HepG2 (cell line): ENCODE measurements around the gene INSYN2B. TPM values are rescaled to one million over a fixed set of nuclear protein-coding genes. Genes with fewer than 3 reads are reported as not detected.

Experiments used
- ATAC-seq: fragments of 200-7000 bp; cut with Tn5 transposase; 3 replicates; pipeline ENCODE4 v1.9.1; 2020; ENCODE audit warnings: mild to moderate bottlenecking, moderate library complexity
- BruUV-seq: library from RNA; stranded (reverse); fragments of 400-500 nt; replicated peaks from 2 replicates; lab custom pipeline; 2021; lab: Mats Ljungman, UMichigan
- CTCF ChIA-PET: fragments of 300-600 bp; formaldehyde crosslinking; extraction: SDS; loops from one replicate; lab custom pipeline; 2021; ENCODE audit warnings: low total read pairs, inconsistent platforms, low intra/inter-chr PET ratio; lab: Yijun Ruan, JAX
- POLR2A ChIA-PET: fragments of 350-600 bp; sonication (Branson Sonifier 250); formaldehyde crosslinking; loops from one replicate; lab custom pipeline; 2020; ENCODE audit warnings: antibody characterized with exemption, inconsistent platforms; lab: Yijun Ruan, JAX
- DNase-seq: peaks from one replicate; pipeline ENCODE4 v3.0.0-alpha.2; 2015; ENCODE audit warnings: low spot score
- FAIRE-seq: peaks from 3 replicates; lab custom pipeline; 2011; peaks lifted over from hg19 to GRCh38; lab: Jason Lieb, UNC
- H2AFZ ChIP-seq: one replicate; pipeline ENCODE4 v1.6.1; 2011; ENCODE audit warnings: low read length, inconsistent platforms
- H3K27ac ChIP-seq: fragments of 300-600 bp; 3 replicates; pipeline ENCODE4 v1.8.0; 2011; ENCODE audit warnings: mixed run types, mild to moderate bottlenecking, mixed read lengths, low read length, inconsistent platforms; ENCODE audit not compliant: insufficient read depth; ENCODE audit errors: extremely low read length
- H3K27me3 ChIP-seq, 2 experiments: fragments of 200-600 bp in 1 of 2; 2 replicates in 1 of 2; 3 replicates in 1 of 2; pipeline versions ENCODE4 v1.6.0 to v1.8.0; 2011; ENCODE audit warnings: low read length in 2 of 2, mild to moderate bottlenecking in 2 of 2, moderate library complexity in 2 of 2, inconsistent platforms in 1 of 2; ENCODE audit not compliant: insufficient read depth in 2 of 2, control insufficient read depth in 1 of 2
- H3K36me3 ChIP-seq, 2 experiments: fragments of 200-600 bp in 1 of 2; replicated peaks in 1 of 2; 2 replicates in 1 of 2; 3 replicates in 1 of 2; pipeline versions ENCODE4 v1.5.1 to v1.8.0; 2011; ENCODE audit warnings: low read length in 2 of 2, inconsistent platforms in 1 of 2; ENCODE audit not compliant: insufficient read depth in 2 of 2, control insufficient read depth in 1 of 2
- H3K4me1 ChIP-seq: 2 replicates; pipeline ENCODE4 v1.5.1; 2012; ENCODE audit warnings: low read length, inconsistent platforms; ENCODE audit not compliant: insufficient read depth
- H3K4me2 ChIP-seq: 2 replicates; pipeline ENCODE4 v1.6.0; 2011; ENCODE audit warnings: low read depth, low read length, inconsistent platforms
- H3K4me3 ChIP-seq, 3 experiments: fragments of 200-600 bp in 1 of 3; sonication (generic), shearing (Covaris generic) in 1 of 3; replicated peaks in 1 of 3; 2 replicates each; pipeline ENCODE4 v1.5.1; 2011 to 2016; ENCODE audit warnings: low read length in 3 of 3, inconsistent platforms in 2 of 3, low read depth in 2 of 3, mild to moderate bottlenecking in 2 of 3, control low read depth in 1 of 3, mixed read lengths in 1 of 3; ENCODE audit not compliant: insufficient read depth in 1 of 3
- H3K79me2 ChIP-seq: one replicate; pipeline ENCODE4 v1.6.1; 2011; ENCODE audit warnings: low read length, inconsistent platforms; ENCODE audit not compliant: insufficient read depth
- H3K9ac ChIP-seq: 2 replicates; pipeline ENCODE4 v1.6.0; 2011; ENCODE audit warnings: mild to moderate bottlenecking, low read depth, low read length, inconsistent platforms; ENCODE audit not compliant: insufficient read depth
- H3K9me3 ChIP-seq: 2 replicates; pipeline ENCODE4 v1.5.1; 2012; ENCODE audit warnings: mild to moderate bottlenecking, low read length
- H4K20me1 ChIP-seq: 2 replicates; pipeline ENCODE4 v1.6.0; 2011; ENCODE audit warnings: inconsistent platforms, mild to moderate bottlenecking, low read length, moderate library complexity; ENCODE audit not compliant: insufficient read depth
- FOSL1 ChIP-seq: sonication (generic); formaldehyde crosslinking; IDR thresholded peaks from 2 replicates; pipeline ENCODE4 v1.9.0; 2021; ENCODE audit warnings: missing genetic modification reagents, borderline replicate concordance
- FOXA1 ChIP-seq, 2 experiments: fragments of 450-650 bp in 1 of 2; sonication (generic) in 1 of 2; formaldehyde crosslinking in 1 of 2; IDR thresholded peaks; 2 replicates each; pipeline versions ENCODE4 v1.4.0 to v1.6.1; 2016 to 2020; ENCODE audit warnings: missing genetic modification reagents in 1 of 2
- KMT2A ChIP-seq: sonication (generic); formaldehyde crosslinking; IDR thresholded peaks from 2 replicates; pipeline ENCODE4 v1.4.0; 2020; ENCODE audit warnings: missing genetic modification reagents
- MEIS2 ChIP-seq: sonication (generic); formaldehyde crosslinking; IDR thresholded peaks from 2 replicates; pipeline ENCODE4 v1.9.0; 2021; ENCODE audit warnings: mild to moderate bottlenecking, missing genetic modification reagents
- MTA3 ChIP-seq: sonication (generic); formaldehyde crosslinking; IDR thresholded peaks from 2 replicates; pipeline ENCODE4 v1.4.0; 2020; ENCODE audit warnings: missing genetic modification reagents
- MXD3 ChIP-seq: IDR thresholded peaks from 2 replicates; pipeline ENCODE4 v1.6.1; 2016; ENCODE audit warnings: mild to moderate bottlenecking, missing biosample characterization, missing genetic modification reagents
- PLRG1 ChIP-seq: fragments of 450-650 bp; conservative IDR thresholded peaks from 2 replicates; pipeline ENCODE4 v1.6.1; 2016
- SNAPC2 ChIP-seq: sonication (generic); formaldehyde crosslinking; IDR thresholded peaks from 2 replicates; pipeline ENCODE4 v1.8.1; 2022; ENCODE audit warnings: mild to moderate bottlenecking, missing genetic modification reagents
- TAF15 ChIP-seq: fragments of 200-400 bp; formaldehyde crosslinking; IDR thresholded peaks from one replicate; pipeline ENCODE4 v1.6.1; 2018; ENCODE audit warnings: mild to moderate bottlenecking, low read depth, low read length; ENCODE audit not compliant: poor library complexity, severe bottlenecking
- TCF12 ChIP-seq, 2 experiments: fragments of 450-650 bp in 1 of 2; sonication (generic) in 1 of 2; formaldehyde crosslinking in 1 of 2; IDR thresholded peaks; 2 replicates each; pipeline versions ENCODE4 v1.6.1 to v1.8.0; 2017 to 2022; ENCODE audit warnings: antibody characterized with exemption in 1 of 2, mild to moderate bottlenecking in 1 of 2, missing genetic modification reagents in 1 of 2, moderate library complexity in 1 of 2
- ZBTB42 ChIP-seq: sonication (generic); formaldehyde crosslinking; IDR thresholded peaks from 2 replicates; pipeline ENCODE4 v1.5.0; 2020; ENCODE audit warnings: mild to moderate bottlenecking, missing genetic modification reagents
- ZFP41 ChIP-seq: sonication (generic); formaldehyde crosslinking; IDR thresholded peaks from 2 replicates; pipeline ENCODE4 v1.4.0; 2020; ENCODE audit warnings: mild to moderate bottlenecking, missing genetic modification reagents, borderline replicate concordance
- ZNF224 ChIP-seq: sonication (generic); formaldehyde crosslinking; IDR thresholded peaks from 2 replicates; pipeline ENCODE4 v1.5.0; 2020; ENCODE audit warnings: mild to moderate bottlenecking, missing genetic modification reagents
- ZNF460 ChIP-seq: sonication (generic); formaldehyde crosslinking; IDR thresholded peaks from 2 replicates; pipeline ENCODE4 v1.5.1; 2020; ENCODE audit warnings: missing genetic modification reagents, mild to moderate bottlenecking, borderline replicate concordance
- ZNF83 ChIP-seq: sonication (generic); formaldehyde crosslinking; IDR thresholded peaks from 2 replicates; pipeline ENCODE4 v1.4.0; 2020; ENCODE audit warnings: missing genetic modification reagents, mild to moderate bottlenecking, borderline replicate concordance
- WGBS: methylation state at CpG from one replicate; pipeline ENCODE4 v1.1.6; 2017; ENCODE audit warnings: low lambda C conversion rate; 5-methylcytosine and 5-hydroxymethylcytosine counted together
- in situ Hi-C: cut with HindIII; loops from 2 replicates; pipeline ENCODE4 v1.10.0; 2017; ENCODE audit warnings: low pct_unique_long_range_greater_than_20kb; ENCODE audit not compliant: extremely low pct_ligation_motif_present
- intact Hi-C: fragments of 100-400 bp; cut with micrococcal nuclease; formaldehyde crosslinking; loops from one replicate; pipeline ENCODE4 v1.10.0; 2022; ENCODE audit not compliant: unreplicated experiment
- polyA plus RNA-seq, 8 experiments: library from polyadenylated mRNA; depleted of rRNA in 3 of 8; stranded (reverse) in 7 of 8; unstranded in 1 of 8; fragments of >200 nt; fragmentation: Illumina TruSeq in 4 of 8; extraction: Trizol in 4 of 8; gene quantifications; 2 replicates each; pipeline versions ENCODE4 v1.2.1 to v1.2.3, GENCODE V29; 2011 to 2016; ENCODE audit warnings: low read depth in 4 of 8, missing spikeins in 1 of 8, mixed read lengths in 1 of 8; ENCODE audit not compliant: insufficient read depth in 1 of 8
- total RNA-seq, 5 experiments: library from RNA; depleted of rRNA; stranded (reverse); fragments of >200 nt; fragmentation: Illumina TruSeq; extraction: Trizol; gene quantifications; 2 replicates each; pipeline ENCODE4 v1.2.3, GENCODE V29; 2016; ENCODE audit warnings: low read depth in 1 of 5
- TF ChIP-seq, protein P1 (sequence below): sonication (generic); formaldehyde crosslinking; IDR thresholded peaks from 2 replicates; pipeline ENCODE4 v1.4.0; 2020; ENCODE audit warnings: mild to moderate bottlenecking, low read depth, missing genetic modification reagents
- TF ChIP-seq, protein P2 (sequence below): sonication (generic); formaldehyde crosslinking; IDR thresholded peaks from 2 replicates; pipeline ENCODE4 v1.4.0; 2020; ENCODE audit warnings: missing genetic modification reagents, mild to moderate bottlenecking, borderline replicate concordance

The INSYN2B gene
- total and polyA plus RNA-seq, 2 of the 13 experiments (the other 11 are each of a cell fraction or from before 2014, with no cell fraction given): not detected

DNA sequence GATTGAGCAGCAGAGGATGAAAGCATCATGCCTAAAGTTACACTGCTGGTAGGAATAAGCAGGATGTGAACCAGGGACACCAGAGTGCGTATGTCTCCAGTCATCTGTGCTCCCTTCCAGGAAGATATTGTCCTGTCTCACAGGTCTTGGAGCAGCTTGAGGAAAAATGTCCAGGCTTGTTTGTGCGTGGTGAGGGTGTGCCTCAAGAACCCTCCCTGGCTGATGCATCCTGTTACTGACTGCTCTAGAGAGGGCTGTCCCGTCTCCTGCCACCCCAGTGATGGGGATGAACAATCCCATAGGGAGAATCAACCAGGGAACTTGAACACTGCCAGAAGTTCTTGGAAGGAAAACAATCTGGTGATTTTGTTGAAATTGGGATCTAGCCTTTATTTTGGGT, 132.0 kb downstream of the INSYN2B start:
- ChIA-PET POLR2A (no interaction called here), CTCF (no interaction called here)
- no peak overlapping the region for H2AFZ ChIP-seq
- no peaks in the 10 kb centered on the region for H4K20me1 ChIP-seq
- no peak overlapping the region for H3K27ac ChIP-seq
- DNase-seq (no peak), FAIRE-seq (no peak), ATAC-seq (no peak)
- no peaks in the 10 kb centered on the region for H3K79me2 ChIP-seq
- H3K9me3 ChIP-seq: peaks cover 42% of the 10 kb centered on the region
- BruUV-seq: no TSS peak
- no peak overlapping the region for H3K9ac ChIP-seq
- no peak for TF ChIP-seq ZFP41 (CRISPR knock-in tag)
- no peak for TF ChIP-seq PLRG1
- TF ChIP-seq MTA3: no peak
- no peak for TF ChIP-seq ZBTB42 (CRISPR knock-in tag)
- TF ChIP-seq, protein P1, sequence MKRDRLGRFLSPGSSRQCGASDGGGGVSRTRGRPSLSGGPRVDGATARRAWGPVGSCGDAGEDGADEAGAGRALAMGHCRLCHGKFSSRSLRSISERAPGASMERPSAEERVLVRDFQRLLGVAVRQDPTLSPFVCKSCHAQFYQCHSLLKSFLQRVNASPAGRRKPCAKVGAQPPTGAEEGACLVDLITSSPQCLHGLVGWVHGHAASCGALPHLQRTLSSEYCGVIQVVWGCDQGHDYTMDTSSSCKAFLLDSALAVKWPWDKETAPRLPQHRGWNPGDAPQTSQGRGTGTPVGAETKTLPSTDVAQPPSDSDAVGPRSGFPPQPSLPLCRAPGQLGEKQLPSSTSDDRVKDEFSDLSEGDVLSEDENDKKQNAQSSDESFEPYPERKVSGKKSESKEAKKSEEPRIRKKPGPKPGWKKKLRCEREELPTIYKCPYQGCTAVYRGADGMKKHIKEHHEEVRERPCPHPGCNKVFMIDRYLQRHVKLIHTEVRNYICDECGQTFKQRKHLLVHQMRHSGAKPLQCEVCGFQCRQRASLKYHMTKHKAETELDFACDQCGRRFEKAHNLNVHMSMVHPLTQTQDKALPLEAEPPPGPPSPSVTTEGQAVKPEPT (CRISPR knock-in tag): no peak
- TF ChIP-seq TCF12 (IDR thresholded peaks at IDR 0.05): no peak
- no peak for TF ChIP-seq TCF12 (CRISPR knock-in tag; IDR thresholded peaks at IDR 0.05)
- no peak for TF ChIP-seq ZNF83
- in situ Hi-C loops (no loop called here), intact Hi-C loops (no loop called here)
- no peak overlapping the region for H3K4me3 ChIP-seq
- H3K4me2 ChIP-seq: no peak overlapping the region
- no peaks in the 10 kb centered on the region for H3K27me3 ChIP-seq
- no peaks in the 10 kb centered on the region for H3K4me1 ChIP-seq
- no peaks in the 10 kb centered on the region for H3K36me3 ChIP-seq
- 7% methylated on average over 2 of the region's 3 CpGs for WGBS

DNA sequence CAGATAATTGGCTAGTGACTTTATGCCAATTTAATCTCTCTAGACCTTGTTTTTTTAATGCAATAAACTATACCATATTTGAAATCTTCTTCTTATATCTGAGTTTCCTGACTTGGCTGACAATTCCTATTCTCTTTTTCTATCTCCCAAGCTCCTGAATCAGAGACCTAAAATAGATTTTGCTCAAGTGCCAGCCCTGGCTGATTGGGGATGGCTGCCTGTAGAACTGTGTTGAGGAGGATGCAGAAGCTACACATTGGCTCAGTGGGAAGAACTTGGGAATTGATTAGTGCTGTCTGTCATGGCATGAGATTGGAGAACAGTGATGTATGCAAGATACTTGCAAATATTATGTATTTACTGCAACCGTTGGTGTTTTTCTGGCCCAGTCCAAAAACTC, 132.8 kb downstream of the INSYN2B start:
- no peak overlapping the region for H3K9ac ChIP-seq
- POLR2A ChIA-PET: no interaction called here
- no peaks in the 10 kb centered on the region for H3K4me1 ChIP-seq
- intact Hi-C loops (no loop called here), in situ Hi-C loops (no loop called here)
- H2AFZ ChIP-seq: no peak overlapping the region
- no peak overlapping the region for H3K4me2 ChIP-seq
- H3K4me3 ChIP-seq: no peak overlapping the region
- H3K79me2 ChIP-seq: no peaks in the 10 kb centered on the region
- ATAC-seq: no peak
- no peak overlapping the region for H3K27ac ChIP-seq
- FAIRE-seq: no peak
- no TSS peak for BruUV-seq
- 0% methylated on average over 1 of the region's 1 CpG for WGBS
- H3K27me3 ChIP-seq: no peaks in the 10 kb centered on the region
- TF ChIP-seq KMT2A (CRISPR knock-in tag): no peak
- no peak for TF ChIP-seq MEIS2
- no peak for TF ChIP-seq TAF15
- TF ChIP-seq MXD3 (CRISPR knock-in tag): no peak
- TF ChIP-seq SNAPC2 (CRISPR knock-in tag): no peak
- no peak for TF ChIP-seq FOXA1 (IDR thresholded peaks at IDR 0.05)
- no peak for TF ChIP-seq FOXA1 (CRISPR knock-in tag; IDR thresholded peaks at IDR 0.05)
- TF ChIP-seq ZNF224: no peak
- no peak for TF ChIP-seq FOSL1 (CRISPR knock-in tag)
- TF ChIP-seq, protein P2, sequence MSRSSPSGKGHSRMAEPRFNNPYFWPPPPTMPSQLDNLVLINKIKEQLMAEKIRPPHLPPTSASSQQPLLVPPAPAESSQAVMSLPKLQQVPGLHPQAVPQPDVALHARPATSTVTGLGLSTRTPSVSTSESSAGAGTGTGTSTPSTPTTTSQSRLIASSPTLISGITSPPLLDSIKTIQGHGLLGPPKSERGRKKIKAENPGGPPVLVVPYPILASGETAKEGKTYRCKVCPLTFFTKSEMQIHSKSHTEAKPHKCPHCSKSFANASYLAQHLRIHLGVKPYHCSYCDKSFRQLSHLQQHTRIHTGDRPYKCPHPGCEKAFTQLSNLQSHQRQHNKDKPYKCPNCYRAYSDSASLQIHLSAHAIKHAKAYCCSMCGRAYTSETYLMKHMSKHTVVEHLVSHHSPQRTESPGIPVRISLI: no peak
- TF ChIP-seq ZNF460: no peak
- CTCF ChIA-PET: no interaction called here
- no peaks in the 10 kb centered on the region for H3K36me3 ChIP-seq
- peaks cover 34% of the 10 kb centered on the region for H3K9me3 ChIP-seq
- H4K20me1 ChIP-seq: no peaks in the 10 kb centered on the region
- no peak for DNase-seq
